ENCODE data around the gene FAM199X.

The FAM199X gene

DNA sequence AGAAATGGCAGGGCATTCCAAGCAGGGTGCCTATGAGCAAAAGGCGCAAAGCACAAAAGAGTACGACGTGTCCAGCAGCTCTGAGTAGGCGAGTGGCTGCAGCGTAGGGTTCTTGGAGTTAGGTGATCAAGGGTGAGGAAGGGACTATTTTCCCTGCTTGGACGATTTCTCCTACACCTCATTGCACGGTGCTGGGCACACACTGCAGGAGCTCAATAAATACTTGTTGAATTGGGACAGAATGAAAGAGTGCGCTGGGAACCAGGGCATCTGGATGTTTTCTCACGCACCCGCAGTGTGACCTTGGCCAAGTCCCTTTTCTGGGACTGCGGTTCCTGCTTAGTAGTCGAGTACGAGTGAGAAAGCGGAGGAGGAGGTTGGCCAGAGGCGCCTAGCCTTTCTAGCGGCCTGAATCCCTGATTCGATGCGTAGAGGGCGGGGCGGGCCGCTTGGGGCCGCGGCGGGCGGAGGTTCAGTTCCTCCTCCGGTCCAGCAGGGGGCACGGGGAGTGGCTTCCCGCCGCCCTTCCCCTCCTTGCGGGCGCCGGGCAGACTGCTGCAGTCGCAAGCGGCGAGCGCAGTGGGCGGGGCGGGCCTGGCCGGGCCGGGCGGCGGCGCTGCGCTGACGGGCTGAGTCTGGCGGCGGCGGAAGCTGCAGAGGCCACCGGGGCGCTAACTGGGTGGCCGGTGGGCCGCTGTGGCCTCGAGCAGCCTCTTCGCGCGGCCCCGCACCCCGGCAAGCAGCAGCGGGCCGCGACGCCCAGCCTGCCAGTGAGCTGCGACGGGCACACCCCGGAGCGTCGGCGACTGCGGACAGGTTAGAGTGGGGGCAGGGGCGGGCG lies at the start of gene FAM199X:
Gene FAM199X (plus strand): TSS at position 560 of the 841 bp plus-strand sequence. CDS start 333 bp downstream, outside the sequence.
- DNase-seq (ENCODE audit: low read depth): peak; percentile 67

GRCh38 chrX:104117759-104118158 lies 48.5 kb upstream of the FAM199X start:
- DNase-seq (ENCODE audit: low read depth): no peak

DNA sequence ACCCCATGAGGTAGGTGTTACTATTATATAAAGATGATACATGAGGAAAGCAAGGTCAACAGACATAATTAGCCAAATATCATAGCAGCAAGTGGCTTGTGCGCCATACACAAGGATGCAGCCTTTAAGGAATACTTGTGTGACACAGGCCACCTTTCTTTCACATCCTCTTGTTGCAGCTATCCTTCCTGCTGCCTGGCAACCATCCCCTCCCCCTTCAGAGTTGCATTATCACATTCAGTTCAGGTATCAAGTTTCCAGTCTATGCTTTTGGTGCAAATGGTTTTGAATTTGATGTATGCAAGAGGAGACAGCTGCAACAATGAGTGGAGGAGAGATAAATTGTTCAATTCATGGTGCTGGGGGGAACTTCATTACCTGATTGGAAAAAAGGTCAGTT lies 47.5 kb upstream of the FAM199X start:
- no peak for DNase-seq (ENCODE audit: low read depth)

GRCh38 chrX:104122829-104123228 lies 43.4 kb upstream of the FAM199X start:
- DNase-seq (ENCODE audit: low read depth): no peak

DNA sequence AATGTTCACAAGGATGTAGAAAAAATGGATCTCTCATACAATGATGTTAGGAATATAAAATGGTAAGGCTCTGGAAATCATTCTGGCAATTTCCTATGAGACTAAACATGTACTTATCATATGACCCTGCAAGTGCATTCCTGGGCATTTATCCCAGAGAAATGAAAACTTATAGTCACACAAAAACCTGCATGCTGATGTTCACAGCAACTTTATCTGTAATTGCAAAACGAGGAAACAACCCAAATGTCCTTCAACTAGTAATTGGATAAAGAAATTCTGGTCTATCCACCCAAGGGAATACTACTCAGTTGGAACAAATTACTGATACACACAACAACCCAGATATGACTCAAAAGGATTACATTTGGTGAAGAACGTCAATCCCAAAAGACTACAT lies 39.4 kb upstream of the FAM199X start:
- no peak for DNase-seq (ENCODE audit: low read depth)

- no peak for DNase-seq (ENCODE audit: low read depth)
Observed at GRCh38 chrX:104130808-104131207, 35.4 kb upstream of the FAM199X start.

DNA sequence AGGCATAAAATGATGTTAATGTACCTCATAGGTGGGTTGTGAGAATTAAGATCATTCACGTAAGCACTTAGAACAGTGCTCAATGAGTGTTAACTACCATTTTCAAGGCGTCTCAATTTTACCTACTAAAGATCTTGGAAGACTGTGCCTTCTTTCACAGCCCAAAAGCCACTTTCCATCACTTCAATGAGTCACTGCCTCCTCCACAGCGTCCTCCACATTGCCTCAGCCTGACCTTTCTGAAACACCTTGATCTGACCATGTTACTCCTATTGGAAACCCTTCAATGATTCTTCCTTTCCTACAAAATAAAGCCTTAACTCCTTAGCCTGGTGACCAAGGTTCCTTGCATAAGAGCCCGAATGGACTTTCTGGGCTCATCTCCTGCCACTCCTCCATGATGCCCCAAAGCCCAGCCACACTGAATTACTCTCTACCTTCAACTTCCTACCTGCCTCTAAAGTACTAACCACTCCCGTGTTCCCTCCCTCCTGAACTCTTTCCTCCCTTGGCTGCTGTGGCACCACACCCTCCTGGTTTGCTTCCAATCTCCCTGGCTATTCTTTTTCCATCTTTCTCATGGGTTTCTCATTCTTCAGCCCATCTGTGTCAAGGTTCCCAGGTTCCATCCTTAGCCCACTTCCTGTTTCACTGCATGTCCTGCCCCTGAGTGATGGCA lies 31.5 kb upstream of the FAM199X start:
- no peak for DNase-seq (ENCODE audit: low read depth)

DNA sequence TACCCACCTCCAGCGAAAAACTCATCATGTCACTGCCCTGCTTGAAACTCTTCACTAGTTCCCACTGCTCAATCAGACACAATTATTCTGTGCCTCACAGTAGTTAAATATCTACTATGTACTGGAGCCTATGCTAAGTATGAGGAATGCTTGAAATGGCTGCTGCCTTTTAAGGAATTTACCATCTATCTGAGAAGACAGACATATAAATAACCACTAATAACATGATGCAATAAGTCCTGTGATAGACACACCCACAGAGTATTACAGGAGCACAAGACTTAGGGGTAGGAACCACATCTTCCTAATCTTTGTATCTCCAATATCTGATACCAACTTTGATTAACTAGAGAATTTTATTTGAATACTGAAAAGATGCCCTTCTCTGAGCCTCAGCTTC lies 30.6 kb upstream of the FAM199X start:
- DNase-seq (ENCODE audit: low read depth): no peak

DNA sequence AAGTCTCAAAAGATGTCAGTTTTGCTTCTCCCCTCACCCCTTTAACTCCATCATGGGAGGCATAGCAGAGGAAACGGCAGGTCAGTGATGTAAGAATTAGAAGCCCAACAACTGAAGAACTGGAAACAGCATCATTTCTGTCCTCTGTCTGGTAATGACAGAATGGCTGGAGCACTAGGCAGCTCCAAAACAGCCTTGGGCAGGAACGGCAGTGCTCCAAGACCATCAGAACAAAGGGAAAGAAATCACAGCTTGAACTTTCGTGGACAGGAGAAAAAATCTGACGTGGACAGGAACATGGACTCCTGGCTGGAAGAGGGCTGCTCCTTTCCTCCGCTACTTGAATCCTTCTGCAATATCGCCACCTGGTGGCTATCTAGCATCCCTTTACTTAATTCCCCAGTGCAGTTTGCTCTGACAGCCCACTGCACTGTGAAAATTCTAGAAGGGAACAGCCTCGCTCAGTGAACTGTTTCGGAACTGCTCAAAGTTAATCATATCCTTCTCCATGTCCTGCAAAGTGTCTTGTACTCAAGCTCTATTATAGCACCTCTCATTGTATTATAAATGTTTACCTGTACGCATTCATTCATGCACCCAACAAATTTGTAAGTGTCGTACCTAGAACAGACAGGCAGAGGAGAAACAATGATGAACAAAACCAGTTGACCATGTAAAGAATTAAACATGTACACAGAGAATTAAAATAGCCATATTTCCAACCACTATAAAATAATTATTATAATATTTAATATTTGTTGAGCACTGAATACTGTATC lies 29.8 kb upstream of the FAM199X start:
- no peak for DNase-seq (ENCODE audit: low read depth)

- no peak for DNase-seq (ENCODE audit: low read depth)
Observed at GRCh38 chrX:104137496-104137895, 28.8 kb upstream of the FAM199X start.

DNA sequence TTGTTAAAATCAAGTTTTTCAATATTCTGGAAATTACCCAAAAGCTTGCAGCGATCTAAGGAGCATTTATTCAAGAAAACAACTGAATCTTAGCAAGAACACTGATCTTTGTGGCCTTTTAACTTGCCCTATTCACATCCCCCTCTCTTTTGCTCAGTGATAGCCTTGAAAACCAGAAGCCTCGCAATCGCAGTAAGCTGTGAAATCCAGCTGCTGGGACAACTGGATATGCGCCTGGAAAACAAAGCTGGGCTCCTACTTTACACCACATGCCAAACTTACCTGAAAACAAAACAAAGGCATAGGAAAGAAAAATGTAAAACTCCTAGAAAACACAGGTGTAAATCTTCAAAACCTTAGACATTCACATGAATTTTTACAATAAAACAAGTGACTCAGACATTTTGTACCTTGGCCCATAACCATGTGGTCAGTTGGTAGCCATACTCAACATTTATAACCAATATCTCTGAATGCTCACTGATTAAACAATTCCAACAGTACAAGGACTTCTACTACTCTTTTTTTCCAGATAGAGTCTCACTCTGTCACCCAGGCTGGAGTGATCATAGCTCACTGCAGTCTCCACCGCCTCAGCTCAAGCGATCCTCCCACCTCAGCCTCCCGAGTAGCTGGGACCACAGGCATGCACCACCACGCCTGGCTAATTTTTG lies 25.0 kb upstream of the FAM199X start:
- no peak for DNase-seq (ENCODE audit: low read depth)

GRCh38 chrX:104151037-104151436 lies 15.2 kb upstream of the FAM199X start:
- no peak for DNase-seq (ENCODE audit: low read depth)

- DNase-seq (ENCODE audit: low read depth): peak; percentile 55
Observed at GRCh38 chrX:104156630-104157529, 9.4 kb upstream of the FAM199X start, which contains the start of gene SLC25A53. SLC25A53 (minus strand) TSS chrX:104157009; CDS start chrX:104105257, 51,752 bp downstream.

DNA sequence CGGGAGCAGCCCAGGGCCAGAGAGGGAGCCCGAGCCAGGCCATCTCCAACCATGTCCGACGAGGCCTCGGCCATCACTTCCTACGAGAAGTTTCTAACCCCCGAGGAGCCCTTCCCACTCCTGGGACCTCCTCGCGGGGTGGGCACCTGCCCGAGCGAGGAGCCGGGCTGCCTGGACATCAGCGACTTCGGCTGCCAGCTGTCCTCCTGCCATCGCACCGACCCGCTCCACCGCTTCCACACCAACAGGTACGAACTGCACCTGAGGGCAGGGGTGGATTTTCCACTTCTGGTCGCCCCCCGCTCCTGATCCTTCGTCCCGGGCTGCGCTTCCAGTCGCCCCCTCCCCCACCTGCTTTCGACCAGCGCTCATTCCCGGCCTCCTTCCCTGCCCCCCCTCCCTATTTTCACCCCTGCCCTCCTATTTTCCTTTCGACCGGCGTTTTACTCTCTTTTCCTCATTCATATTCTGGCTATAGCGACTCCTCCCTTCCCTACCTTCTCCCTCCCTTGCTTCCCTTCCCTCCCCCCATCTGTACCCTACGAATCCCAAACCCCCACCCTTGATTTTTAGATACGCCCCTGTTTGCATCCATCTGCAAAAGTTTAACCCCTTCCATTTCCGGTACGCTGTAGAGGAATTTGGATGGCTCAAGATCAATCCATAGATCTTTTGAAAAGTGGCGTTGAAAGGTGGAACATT lies 633 bp downstream of the FAM199X start:
- DNase-seq (ENCODE audit: low read depth): no peak

DNA sequence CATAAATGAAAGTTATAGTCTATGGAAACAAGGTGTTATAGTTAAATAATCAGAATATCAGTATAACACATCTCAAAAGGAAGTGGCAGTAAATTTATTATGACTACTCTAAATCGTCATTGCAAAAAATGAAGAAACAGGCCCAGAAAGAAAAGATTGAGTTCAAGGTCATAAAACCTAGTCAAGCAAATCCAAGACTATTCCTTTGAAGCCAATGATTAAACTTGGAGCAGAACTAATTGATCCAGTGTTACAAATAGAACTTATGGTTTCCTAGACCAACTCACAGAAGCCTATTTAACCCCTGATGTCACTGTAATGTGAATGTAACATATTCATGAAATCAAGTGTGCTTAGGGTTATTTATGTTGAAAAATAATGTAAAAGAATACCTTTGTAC lies 1.9 kb downstream of the FAM199X start:
- no peak for DNase-seq (ENCODE audit: low read depth)

DNA sequence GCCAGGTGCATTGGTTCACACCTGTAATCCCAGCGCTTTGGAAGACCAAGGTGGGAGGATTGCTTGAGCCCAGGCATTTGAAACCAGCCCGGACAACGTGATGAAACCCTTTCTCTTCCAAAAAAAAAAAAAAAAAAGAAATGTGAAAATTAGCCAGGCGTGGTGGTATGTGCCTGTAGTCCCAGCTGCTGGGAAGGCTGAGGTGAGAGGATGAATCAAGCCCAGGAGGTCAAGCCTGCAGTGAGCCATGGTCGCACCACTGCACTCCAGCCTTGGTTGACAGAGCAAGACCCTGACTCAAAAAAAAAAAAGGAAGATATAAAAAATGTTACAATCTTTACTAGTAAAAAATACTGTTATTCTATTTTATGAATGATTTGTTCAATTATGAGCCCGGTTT lies 5.9 kb downstream of the FAM199X start:
- DNase-seq (ENCODE audit: low read depth): no peak

- DNase-seq (ENCODE audit: low read depth): no peak
Observed at GRCh38 chrX:104172788-104173187, 6.5 kb downstream of the FAM199X start.

DNA sequence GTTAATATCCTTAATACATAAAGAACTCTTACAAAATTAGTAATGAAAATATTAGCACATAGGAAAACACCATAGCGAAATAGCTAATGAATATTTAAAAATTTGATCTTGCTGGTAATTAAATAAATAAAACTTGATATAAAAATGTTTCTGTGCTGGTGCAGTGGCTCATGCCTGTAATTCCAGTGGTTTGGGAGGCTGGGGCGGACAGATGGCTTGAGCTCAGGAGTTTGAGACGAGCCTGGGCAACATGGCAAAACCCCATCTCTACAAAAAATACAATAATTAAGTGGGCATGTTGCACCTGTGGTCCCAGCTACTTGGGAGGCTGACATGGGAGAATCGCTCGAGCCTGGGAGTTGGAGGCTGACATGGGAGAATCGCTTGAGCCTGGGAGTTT lies 7.6 kb downstream of the FAM199X start:
- no peak for DNase-seq (ENCODE audit: low read depth)

DNA sequence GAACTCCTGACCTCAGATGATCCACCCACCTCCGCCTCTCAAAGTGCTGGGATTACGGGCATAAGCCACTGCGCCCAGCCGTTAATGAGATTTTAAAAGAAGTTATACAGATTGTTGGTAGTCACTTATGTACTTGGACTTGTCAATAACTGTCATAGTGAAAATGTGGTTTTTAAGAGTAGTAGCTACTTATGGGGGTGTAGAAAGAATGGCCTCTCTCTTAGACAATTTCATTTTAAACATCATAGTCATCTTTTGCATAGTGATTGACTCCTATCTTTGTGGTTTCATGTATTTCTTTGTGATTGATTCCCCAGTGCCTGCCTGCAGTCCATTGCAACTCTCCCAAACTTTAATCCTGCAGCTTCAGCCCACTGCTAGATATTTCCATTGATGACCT lies 17.4 kb downstream of the FAM199X start:
- no peak for DNase-seq (ENCODE audit: low read depth)

DNA sequence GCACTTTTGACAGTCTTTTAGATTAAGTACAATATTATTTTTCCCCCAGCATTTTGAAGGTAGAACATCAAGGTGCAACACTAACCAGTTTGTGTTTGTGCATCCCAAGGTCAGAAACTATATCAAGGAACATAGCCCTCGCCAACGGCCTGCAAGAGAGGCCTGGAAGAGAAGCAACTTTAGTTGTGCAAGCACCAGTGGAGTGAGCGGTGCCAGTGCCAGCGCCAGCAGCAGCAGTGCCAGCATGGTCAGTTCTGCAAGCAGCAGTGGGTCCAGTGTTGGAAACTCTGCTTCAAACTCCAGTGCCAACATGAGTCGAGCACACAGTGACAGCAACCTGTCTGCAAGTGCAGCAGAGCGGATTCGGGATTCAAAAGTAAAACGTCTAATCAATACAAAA lies 21.7 kb downstream of the FAM199X start:
- no peak for DNase-seq (ENCODE audit: low read depth)
